GM13976 (cell line): ENCODE data around the gene ROM1.

Source experiments
- DNase-seq: peaks from one replicate; pipeline ENCODE4 v3.0.0; 2012; ENCODE audit warnings: low spot score
- in situ Hi-C: fragments of 300-500 bp; cut with MboI; formaldehyde crosslinking; loops from one replicate; pipeline ENCODE4 v1.12.0; 2022; ENCODE audit warnings: low sequenced_read_pairs, mixed read lengths, inconsistent platforms; ENCODE audit not compliant: unreplicated experiment
- TF ChIP-seq, protein P1 (sequence below): IDR thresholded peaks from 2 replicates; pipeline ENCODE4 v1.5.1; 2012; ENCODE audit warnings: borderline replicate concordance, mild to moderate bottlenecking; ENCODE audit not compliant: insufficient read depth; ENCODE audit errors: extremely low read depth, missing control alignments, control extremely low read depth

The ROM1 gene

DNA sequence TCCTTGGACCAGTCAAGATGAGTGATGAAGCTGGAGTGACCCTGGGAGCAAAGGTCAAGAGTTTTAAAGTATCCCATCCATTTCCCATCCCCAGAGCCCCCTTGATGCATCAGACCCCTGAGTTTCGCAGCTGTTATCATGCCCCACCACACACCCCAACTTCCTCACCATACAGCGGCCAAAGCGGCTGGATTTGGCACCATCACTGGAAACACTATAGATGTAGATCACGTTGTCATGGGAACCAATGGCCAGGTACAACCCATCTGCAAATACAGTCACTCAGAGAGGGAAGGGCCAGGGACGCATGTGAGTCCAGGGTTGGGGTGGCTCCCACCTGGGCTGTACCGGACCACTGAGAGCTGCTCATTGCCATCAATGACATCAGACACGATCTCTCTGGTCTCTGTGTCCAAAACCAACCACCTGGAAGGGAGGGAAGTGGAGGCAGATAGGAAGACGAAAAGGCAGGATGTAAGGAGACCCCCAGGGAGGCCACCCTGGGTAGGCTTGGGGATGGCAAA lies 9.2 kb upstream of the ROM1 start:
- in situ Hi-C loops = no loop called here
- TF ChIP-seq, protein P1, sequence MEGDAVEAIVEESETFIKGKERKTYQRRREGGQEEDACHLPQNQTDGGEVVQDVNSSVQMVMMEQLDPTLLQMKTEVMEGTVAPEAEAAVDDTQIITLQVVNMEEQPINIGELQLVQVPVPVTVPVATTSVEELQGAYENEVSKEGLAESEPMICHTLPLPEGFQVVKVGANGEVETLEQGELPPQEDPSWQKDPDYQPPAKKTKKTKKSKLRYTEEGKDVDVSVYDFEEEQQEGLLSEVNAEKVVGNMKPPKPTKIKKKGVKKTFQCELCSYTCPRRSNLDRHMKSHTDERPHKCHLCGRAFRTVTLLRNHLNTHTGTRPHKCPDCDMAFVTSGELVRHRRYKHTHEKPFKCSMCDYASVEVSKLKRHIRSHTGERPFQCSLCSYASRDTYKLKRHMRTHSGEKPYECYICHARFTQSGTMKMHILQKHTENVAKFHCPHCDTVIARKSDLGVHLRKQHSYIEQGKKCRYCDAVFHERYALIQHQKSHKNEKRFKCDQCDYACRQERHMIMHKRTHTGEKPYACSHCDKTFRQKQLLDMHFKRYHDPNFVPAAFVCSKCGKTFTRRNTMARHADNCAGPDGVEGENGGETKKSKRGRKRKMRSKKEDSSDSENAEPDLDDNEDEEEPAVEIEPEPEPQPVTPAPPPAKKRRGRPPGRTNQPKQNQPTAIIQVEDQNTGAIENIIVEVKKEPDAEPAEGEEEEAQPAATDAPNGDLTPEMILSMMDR = no peak
- DNase-seq = no peak

DNA sequence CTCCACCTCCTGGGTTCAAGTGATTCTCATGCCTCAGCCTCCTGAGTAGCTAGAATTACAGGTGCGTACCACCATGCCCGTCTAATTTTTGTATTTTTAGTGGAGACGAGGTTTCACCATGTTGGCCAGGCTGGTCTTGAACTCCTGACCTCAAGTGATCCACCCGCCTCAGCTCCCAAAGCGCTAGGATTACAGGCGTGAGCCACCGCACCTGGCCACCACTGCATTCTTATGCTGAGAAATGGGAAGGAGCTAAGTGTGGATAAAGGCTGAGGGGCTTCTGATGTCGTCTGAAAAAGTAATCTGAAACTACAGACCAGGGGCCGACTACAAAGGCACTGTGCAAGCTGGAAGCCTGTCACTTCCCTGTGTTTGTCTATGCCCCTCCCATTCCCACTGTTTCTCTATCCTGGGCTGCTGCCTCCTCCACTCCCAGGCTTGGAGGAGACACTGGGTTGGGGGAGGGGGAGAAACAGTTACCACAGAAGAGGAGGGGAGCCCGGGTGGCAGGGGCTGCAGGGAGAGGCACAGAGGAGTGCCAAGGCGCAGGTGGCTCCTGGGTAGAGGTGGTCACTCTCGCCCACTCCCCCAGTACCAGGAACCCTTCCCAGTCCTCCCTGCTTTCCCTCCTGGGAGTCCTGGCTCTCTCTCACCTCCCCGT lies 8.5 kb upstream of the ROM1 start:
- in situ Hi-C loops = no loop called here

DNA sequence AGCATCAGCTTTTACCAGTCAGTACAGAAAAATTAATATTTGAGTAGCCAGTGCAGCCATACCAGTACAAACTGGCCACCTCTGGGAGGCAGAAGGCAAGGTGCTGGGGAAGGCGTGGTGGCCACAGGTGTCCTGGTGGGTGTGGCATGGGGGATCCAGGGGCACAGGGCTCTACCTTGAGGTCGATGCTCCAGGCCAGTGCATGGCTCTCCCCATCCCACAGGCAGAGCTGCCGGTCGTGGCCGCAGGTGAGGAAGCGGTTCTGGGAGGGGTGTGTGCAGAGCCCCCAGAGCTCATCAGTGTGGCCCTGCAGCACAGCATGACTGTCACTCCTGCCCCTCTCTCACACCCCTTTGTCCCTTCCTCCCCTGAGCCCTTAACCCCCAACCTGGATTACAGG lies 7.6 kb upstream of the ROM1 start:
- no peak for DNase-seq

More for the DNA sequence above, 8.5 kb upstream of the ROM1 start:
- no peak for DNase-seq
- TF ChIP-seq, protein P1 = no peak

DNA sequence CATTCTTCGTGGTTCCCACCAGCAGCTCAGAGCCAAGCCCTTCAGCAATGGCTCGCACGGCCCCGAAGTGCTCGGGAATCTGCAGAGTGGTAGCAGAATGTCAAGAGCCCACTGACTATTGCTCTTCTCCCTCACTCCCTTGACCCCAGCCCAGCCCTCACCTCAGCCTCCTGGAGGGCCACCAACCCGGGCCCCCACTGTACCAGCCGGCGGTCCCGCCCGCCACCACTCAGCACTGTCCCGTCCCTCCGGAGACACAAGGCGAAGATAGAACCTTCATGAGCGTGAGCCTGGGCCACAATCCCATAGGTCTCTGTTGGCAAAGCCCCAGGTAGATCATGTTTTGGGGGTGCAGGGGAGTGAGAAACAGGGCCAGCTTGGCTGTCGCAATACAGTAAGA lies 7.2 kb upstream of the ROM1 start:
- TF ChIP-seq, protein P1 = no peak
- in situ Hi-C loops = no loop called here
- DNase-seq = no peak

More for the DNA sequence above, 7.6 kb upstream of the ROM1 start:
- in situ Hi-C loops = no loop called here
- TF ChIP-seq, protein P1 = no peak

DNA sequence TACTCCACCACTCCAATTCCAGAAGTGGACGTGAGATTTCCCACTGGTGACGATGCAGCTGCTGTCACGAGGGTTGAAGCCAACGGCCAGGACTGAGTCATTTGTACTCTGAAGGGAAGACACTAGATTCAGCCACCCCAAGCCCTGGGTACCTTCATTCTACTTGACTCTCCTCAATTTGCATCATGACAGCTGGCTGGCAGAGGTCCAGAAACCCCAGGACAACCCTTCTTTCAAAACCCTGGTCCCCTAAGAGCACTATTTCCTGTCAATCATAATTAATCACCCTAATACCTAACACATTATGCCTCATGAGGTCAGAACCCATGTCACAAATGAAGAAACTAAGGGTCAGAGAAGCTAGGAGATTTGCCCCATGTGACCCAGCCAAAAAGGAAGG lies 5.3 kb upstream of the ROM1 start:
- in situ Hi-C loops = no loop called here
- TF ChIP-seq, protein P1 = no peak
- no peak for DNase-seq

DNA sequence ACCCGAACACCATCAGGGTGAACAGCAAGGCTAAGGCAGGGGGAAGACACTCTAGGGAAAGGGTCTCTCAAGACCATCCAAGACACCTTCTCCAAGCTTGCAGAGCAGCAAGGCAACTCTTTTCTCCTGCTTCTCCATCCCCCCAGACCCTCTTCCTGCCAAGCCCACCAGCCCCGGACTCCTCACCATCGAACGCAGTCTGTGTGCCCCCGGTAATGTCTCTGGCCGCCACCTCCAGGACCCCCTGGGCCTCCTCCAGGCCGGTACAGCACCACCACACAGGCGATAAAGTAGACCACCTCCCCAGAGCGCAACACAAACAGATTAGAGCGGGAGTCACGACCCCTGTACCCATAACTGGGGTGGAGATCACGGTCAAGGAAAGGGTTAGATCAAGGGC lies 4.3 kb upstream of the ROM1 start:
- no peak for DNase-seq
- TF ChIP-seq, protein P1 = no peak
- in situ Hi-C loops = no loop called here

DNA sequence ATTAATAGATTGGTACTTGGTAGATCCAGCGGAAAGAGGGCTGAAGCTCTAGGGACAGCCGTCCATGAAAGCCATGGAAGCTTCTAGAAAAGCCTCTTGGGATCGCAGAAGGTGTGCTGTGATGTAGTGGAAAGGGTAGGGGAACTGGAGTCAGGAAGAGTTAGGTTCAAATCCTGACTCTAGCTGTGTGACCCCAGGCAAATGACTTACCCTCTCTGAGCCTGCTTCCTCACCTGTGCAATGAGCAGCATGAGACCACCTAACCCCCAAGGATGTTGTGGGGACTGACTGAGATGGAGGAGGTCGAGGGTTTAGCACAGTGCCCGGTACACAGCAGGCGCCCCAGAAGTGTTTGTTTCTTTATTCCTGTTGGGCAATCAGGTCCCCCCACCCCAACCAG lies 2.7 kb upstream of the ROM1 start:
- in situ Hi-C loops = no loop called here

More for the DNA sequence above, 2.7 kb upstream of the ROM1 start:
- DNase-seq = no peak
- TF ChIP-seq, protein P1 = no peak
